ENCODE data around the gene STON2.

DNA sequence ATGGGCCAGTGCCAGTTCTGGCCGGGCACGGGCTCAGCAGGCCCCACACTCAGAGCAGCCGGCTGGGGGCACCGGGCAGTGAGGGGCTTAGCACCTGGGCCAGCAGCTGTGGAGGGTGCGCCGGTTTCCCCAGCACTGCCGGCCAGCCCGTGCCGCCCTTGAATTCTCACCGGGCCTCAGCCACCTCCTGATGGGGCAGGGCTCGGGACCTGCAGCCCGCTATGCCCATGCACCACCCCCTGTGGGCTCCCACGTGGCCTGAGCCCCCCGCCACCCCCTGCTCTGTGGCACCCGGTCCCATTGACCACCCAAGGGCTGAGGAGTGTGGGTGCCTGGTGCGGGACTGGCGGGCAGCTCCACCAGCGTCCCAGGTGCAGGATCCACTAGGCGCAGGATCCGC, 164.0 kb downstream of the STON2 start:
- TF ChIP-seq, protein P1, sequence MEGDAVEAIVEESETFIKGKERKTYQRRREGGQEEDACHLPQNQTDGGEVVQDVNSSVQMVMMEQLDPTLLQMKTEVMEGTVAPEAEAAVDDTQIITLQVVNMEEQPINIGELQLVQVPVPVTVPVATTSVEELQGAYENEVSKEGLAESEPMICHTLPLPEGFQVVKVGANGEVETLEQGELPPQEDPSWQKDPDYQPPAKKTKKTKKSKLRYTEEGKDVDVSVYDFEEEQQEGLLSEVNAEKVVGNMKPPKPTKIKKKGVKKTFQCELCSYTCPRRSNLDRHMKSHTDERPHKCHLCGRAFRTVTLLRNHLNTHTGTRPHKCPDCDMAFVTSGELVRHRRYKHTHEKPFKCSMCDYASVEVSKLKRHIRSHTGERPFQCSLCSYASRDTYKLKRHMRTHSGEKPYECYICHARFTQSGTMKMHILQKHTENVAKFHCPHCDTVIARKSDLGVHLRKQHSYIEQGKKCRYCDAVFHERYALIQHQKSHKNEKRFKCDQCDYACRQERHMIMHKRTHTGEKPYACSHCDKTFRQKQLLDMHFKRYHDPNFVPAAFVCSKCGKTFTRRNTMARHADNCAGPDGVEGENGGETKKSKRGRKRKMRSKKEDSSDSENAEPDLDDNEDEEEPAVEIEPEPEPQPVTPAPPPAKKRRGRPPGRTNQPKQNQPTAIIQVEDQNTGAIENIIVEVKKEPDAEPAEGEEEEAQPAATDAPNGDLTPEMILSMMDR (conservative IDR thresholded peaks at IDR 0.05), result no peak
- no peak for TF ChIP-seq EZH2 (IDR thresholded peaks at IDR 0.05; ENCODE audit: low read depth)
